Activated CD8-positive, alpha-beta T cell treated with anti-CD3 and anti-CD28 coated beads, Interleukin-2, amount 10 ng/mL, durations not matched to agents 7 days and 5 days (primary cell): ENCODE data around the gene CTNND2. TPM values are rescaled to one million over a fixed set of nuclear protein-coding genes. Genes with fewer than 3 reads are reported as not detected.

ENCODE experiments used
- ATAC-seq: fragments of 150-1000 bp; cut with Tn5 transposase; one replicate; pipeline ENCODE4 v1.10.0; 2021; ENCODE audit warnings: moderate library complexity
- CTCF ChIA-PET: fragments of 350-600 bp; sonication (Branson Sonifier 250); formaldehyde crosslinking; loops from one replicate; lab custom pipeline; 2021; ENCODE audit warnings: antibody characterized with exemption; lab: Charles Lee
- POLR2A ChIA-PET: fragments of 350-600 bp; sonication (Branson Sonifier 250); formaldehyde crosslinking; loops from one replicate; lab custom pipeline; 2021; ENCODE audit warnings: antibody characterized with exemption; lab: Charles Lee
- DNase-seq: peaks from one replicate; pipeline ENCODE4 v3.0.0-alpha.2; 2020
- H3K27ac Mint-ChIP-seq: one replicate; pipeline ENCODE4 v1.8.0; 2021; ENCODE audit warnings: mild to moderate bottlenecking, mixed read lengths
- H3K27me3 Mint-ChIP-seq: one replicate; pipeline ENCODE4 v1.8.0; 2021; ENCODE audit warnings: low read depth, mixed read lengths
- H3K36me3 Mint-ChIP-seq: one replicate; pipeline ENCODE4 v1.8.0; 2021; ENCODE audit warnings: low read depth, mixed read lengths
- H3K4me1 Mint-ChIP-seq: one replicate; pipeline ENCODE4 v1.8.0; 2021; ENCODE audit warnings: low read depth, mixed read lengths
- H3K4me3 Mint-ChIP-seq: one replicate; pipeline ENCODE4 v1.8.0; 2021; ENCODE audit warnings: mild to moderate bottlenecking, mixed read lengths
- H3K9me3 Mint-ChIP-seq: one replicate; pipeline ENCODE4 v1.8.0; 2022; ENCODE audit warnings: mixed read lengths; ENCODE audit not compliant: insufficient read depth
- total RNA-seq, 2 experiments: library from RNA; stranded (reverse); gene quantifications; one replicate each; pipeline ENCODE4 v1.2.3, GENCODE V29; 2021

The CTNND2 gene
- total RNA-seq, 2 experiments from 2014 or later: not detected

GRCh38 chr5:11758321-11758720 is 145.9 kb downstream of the CTNND2 start:
- CTCF ChIA-PET: no interaction called here
- Mint-ChIP-seq H3K4me1 (no peaks in the 10 kb centered on the region), H3K36me3 (no peaks in the 10 kb centered on the region), H3K9me3 (no peaks in the 10 kb centered on the region), H3K27me3 (no peaks in the 10 kb centered on the region), H3K4me3 (no peak overlapping the region), H3K27ac (no peak overlapping the region)
- POLR2A ChIA-PET: no interaction called here
- no peak for ATAC-seq
- no peak for DNase-seq

GRCh38 chr5:11757661-11758060 is 146.6 kb downstream of the CTNND2 start:
- ChIA-PET POLR2A (no interaction called here), CTCF (no interaction called here)
- Mint-ChIP-seq H3K27ac (no peak overlapping the region), H3K9me3 (no peaks in the 10 kb centered on the region), H3K4me3 (no peak overlapping the region), H3K4me1 (no peaks in the 10 kb centered on the region), H3K36me3 (no peaks in the 10 kb centered on the region), H3K27me3 (no peaks in the 10 kb centered on the region)
- DNase-seq (no peak), ATAC-seq (no peak)

- H3K4me1 Mint-ChIP-seq: no peaks in the 10 kb centered on the region
- no peak for ATAC-seq
- H3K9me3 Mint-ChIP-seq: no peaks in the 10 kb centered on the region
- POLR2A ChIA-PET: no interaction called here
- CTCF ChIA-PET: no interaction called here
- H3K4me3 Mint-ChIP-seq: no peak overlapping the region
- DNase-seq: no peak
- H3K36me3 Mint-ChIP-seq: no peaks in the 10 kb centered on the region
- H3K27ac Mint-ChIP-seq: no peak overlapping the region
- H3K27me3 Mint-ChIP-seq: no peaks in the 10 kb centered on the region
These were observed 167.2 kb downstream of the CTNND2 start for GRCh38 chr5:11737010-11737409.

GRCh38 chr5:11734369-11734768 is 169.9 kb downstream of the CTNND2 start:
- H3K4me1 Mint-ChIP-seq: no peaks in the 10 kb centered on the region
- ChIA-PET CTCF (no interaction called here), POLR2A (interaction anchor here (0.6 kb wide), 1 partner anchor 159 kb away, joined by 3 read pairs; no protein-coding TSS in a partner anchor)
- no peak for DNase-seq
- H3K9me3 Mint-ChIP-seq: no peaks in the 10 kb centered on the region
- no peak for ATAC-seq
- H3K4me3 Mint-ChIP-seq: no peak overlapping the region
- no peaks in the 10 kb centered on the region for H3K36me3 Mint-ChIP-seq
- no peaks in the 10 kb centered on the region for H3K27me3 Mint-ChIP-seq
- no peak overlapping the region for H3K27ac Mint-ChIP-seq

- Mint-ChIP-seq H3K4me3 (no peak overlapping the region), H3K4me1 (no peaks in the 10 kb centered on the region), H3K36me3 (no peaks in the 10 kb centered on the region), H3K27me3 (no peaks in the 10 kb centered on the region), H3K27ac (no peak overlapping the region), H3K9me3 (no peaks in the 10 kb centered on the region)
- DNase-seq (no peak), ATAC-seq (no peak)
- POLR2A ChIA-PET: no interaction called here
- CTCF ChIA-PET: no interaction called here
These were observed 170.4 kb downstream of the CTNND2 start for GRCh38 chr5:11733840-11734192.

- H3K27me3 Mint-ChIP-seq: no peaks in the 10 kb centered on the region
- H3K4me1 Mint-ChIP-seq: no peaks in the 10 kb centered on the region
- H3K27ac Mint-ChIP-seq: no peak overlapping the region
- ChIA-PET CTCF (no interaction called here), POLR2A (no interaction called here)
- H3K9me3 Mint-ChIP-seq: no peaks in the 10 kb centered on the region
- ATAC-seq (no peak), DNase-seq (no peak)
- no peaks in the 10 kb centered on the region for H3K36me3 Mint-ChIP-seq
- no peak overlapping the region for H3K4me3 Mint-ChIP-seq
These were observed 170.9 kb downstream of the CTNND2 start for GRCh38 chr5:11733185-11733839.

GRCh38 chr5:11724940-11725339 is 179.3 kb downstream of the CTNND2 start:
- POLR2A ChIA-PET: no interaction called here
- DNase-seq (no peak), ATAC-seq (no peak)
- Mint-ChIP-seq H3K4me3 (no peak overlapping the region), H3K36me3 (no peaks in the 10 kb centered on the region), H3K4me1 (no peaks in the 10 kb centered on the region), H3K27ac (no peak overlapping the region), H3K9me3 (no peaks in the 10 kb centered on the region), H3K27me3 (no peaks in the 10 kb centered on the region)
- CTCF ChIA-PET: no interaction called here

GRCh38 chr5:11719888-11720481 is 184.3 kb downstream of the CTNND2 start:
- DNase-seq (peak; percentile 24), ATAC-seq (no peak)
- Mint-ChIP-seq H3K36me3 (no peaks in the 10 kb centered on the region), H3K4me3 (no peak overlapping the region), H3K9me3 (no peaks in the 10 kb centered on the region), H3K27ac (no peak overlapping the region), H3K27me3 (no peaks in the 10 kb centered on the region), H3K4me1 (no peaks in the 10 kb centered on the region)
- POLR2A ChIA-PET: no interaction called here
- CTCF ChIA-PET: no interaction called here

GRCh38 chr5:11715461-11716196 is 188.6 kb downstream of the CTNND2 start:
- no peak overlapping the region for H3K4me3 Mint-ChIP-seq

GRCh38 chr5:11711932-11712331 is 192.3 kb downstream of the CTNND2 start:
- H3K27ac Mint-ChIP-seq: no peak overlapping the region
- H3K4me1 Mint-ChIP-seq: no peaks in the 10 kb centered on the region
- CTCF ChIA-PET: no interaction called here
- H3K9me3 Mint-ChIP-seq: peaks cover 8% of the 10 kb centered on the region
- POLR2A ChIA-PET: no interaction called here
- H3K36me3 Mint-ChIP-seq: no peaks in the 10 kb centered on the region
- H3K27me3 Mint-ChIP-seq: no peaks in the 10 kb centered on the region
- H3K4me3 Mint-ChIP-seq: no peak overlapping the region
- DNase-seq (no peak), ATAC-seq (no peak)

More at GRCh38 chr5:11715461-11716196, 188.6 kb downstream of the CTNND2 start:
- ATAC-seq (no peak), DNase-seq (no peak)
- ChIA-PET POLR2A (no interaction called here), CTCF (no interaction called here)
- H3K9me3 Mint-ChIP-seq: no peaks in the 10 kb centered on the region
- H3K4me1 Mint-ChIP-seq: no peaks in the 10 kb centered on the region
- H3K36me3 Mint-ChIP-seq: no peaks in the 10 kb centered on the region
- no peaks in the 10 kb centered on the region for H3K27me3 Mint-ChIP-seq
- no peak overlapping the region for H3K27ac Mint-ChIP-seq

GRCh38 chr5:11709021-11709420 is 195.2 kb downstream of the CTNND2 start:
- Mint-ChIP-seq H3K36me3 (no peaks in the 10 kb centered on the region), H3K27ac (no peak overlapping the region), H3K9me3 (peaks cover 8% of the 10 kb centered on the region), H3K4me3 (no peak overlapping the region), H3K4me1 (no peaks in the 10 kb centered on the region), H3K27me3 (no peaks in the 10 kb centered on the region)
- ChIA-PET CTCF (no interaction called here), POLR2A (no interaction called here)
- ATAC-seq (no peak), DNase-seq (no peak)

GRCh38 chr5:11704916-11705315 is 199.3 kb downstream of the CTNND2 start:
- H3K27ac Mint-ChIP-seq: no peak overlapping the region
- no peaks in the 10 kb centered on the region for H3K36me3 Mint-ChIP-seq
- ATAC-seq (no peak), DNase-seq (no peak)
- CTCF ChIA-PET: no interaction called here
- H3K4me1 Mint-ChIP-seq: no peaks in the 10 kb centered on the region
- no peak overlapping the region for H3K4me3 Mint-ChIP-seq
- POLR2A ChIA-PET: no interaction called here
- H3K27me3 Mint-ChIP-seq: no peaks in the 10 kb centered on the region
- peaks cover 8% of the 10 kb centered on the region for H3K9me3 Mint-ChIP-seq
